Limb (tissue), 2 donors: ENCODE results near the gene SMAD9.

Experiments used
- DNase-seq, 2 donors: peaks; one replicate each; pipeline ENCODE4 v3.0.0-alpha.2; 2016; ENCODE audit errors: extremely low spot score in 2 of 2

Gene SMAD9

GRCh38 chr13:36919833-36920615 lies at the start of gene SMAD9:
TSS of gene SMAD9 (minus strand) at chr13:36920238. CDS start at chr13:36879689, 40,549 bp downstream.
- DNase-seq: peak; percentile 70 to 91

GRCh38 chr13:36966404-36966803 lies 46.4 kb upstream of the SMAD9 start:
- no peak for DNase-seq

- DNase-seq: no peak
Observed at GRCh38 chr13:36965767-36966166, 45.7 kb upstream of the SMAD9 start.

GRCh38 chr13:36959456-36960116 lies 39.5 kb upstream of the SMAD9 start:
- DNase-seq: peak in 1 of 2 donors; percentile 34

- no peak for DNase-seq
Observed at GRCh38 chr13:36954542-36954941, 34.5 kb upstream of the SMAD9 start.

- no peak for DNase-seq
Observed at GRCh38 chr13:36950920-36951319, 30.9 kb upstream of the SMAD9 start.

GRCh38 chr13:36950330-36950729 lies 30.3 kb upstream of the SMAD9 start:
- DNase-seq: no peak

- no peak for DNase-seq
Observed at GRCh38 chr13:36945078-36945477, 25.0 kb upstream of the SMAD9 start.

GRCh38 chr13:36925603-36926002 lies 5.6 kb upstream of the SMAD9 start:
- DNase-seq: no peak

- DNase-seq: no peak
Observed at GRCh38 chr13:36924001-36924400, 4.0 kb upstream of the SMAD9 start.

- DNase-seq: no peak
Observed at GRCh38 chr13:36921631-36922301, 1.7 kb upstream of the SMAD9 start.

- DNase-seq: no peak
Observed at GRCh38 chr13:36920616-36921185, 663 bp upstream of the SMAD9 start.

GRCh38 chr13:36919171-36919832 lies 736 bp downstream of the SMAD9 start:
- peak; percentile 58 to 79 for DNase-seq

- peak in 1 of 2 donors; percentile 41 for DNase-seq
Observed at GRCh38 chr13:36918246-36919131, 1.5 kb downstream of the SMAD9 start.

GRCh38 chr13:36917311-36917710 lies 2.7 kb downstream of the SMAD9 start:
- DNase-seq: peak in 1 of 2 donors; percentile 34

- DNase-seq: no peak
Observed at GRCh38 chr13:36915896-36916640, 4.0 kb downstream of the SMAD9 start.

GRCh38 chr13:36915106-36915505 lies 4.9 kb downstream of the SMAD9 start:
- DNase-seq: no peak

- no peak for DNase-seq
Observed at GRCh38 chr13:36914648-36915047, 5.4 kb downstream of the SMAD9 start.

- DNase-seq: no peak
Observed at GRCh38 chr13:36913463-36913862, 6.6 kb downstream of the SMAD9 start.

- no peak for DNase-seq
Observed at GRCh38 chr13:36912973-36913372, 7.1 kb downstream of the SMAD9 start.
